Tibial nerve (tissue), 4 donors: ENCODE measurements around the gene MAB21L4. TPM values are rescaled to one million over a fixed set of nuclear protein-coding genes. Genes with fewer than 3 reads are reported as not detected.
A peak's percentile ranks its signal among the peaks of the same experiment; 100 is the strongest.

Experiments
- DNase-seq, 2 donors: peaks; one replicate each; pipeline ENCODE4 v3.0.0-alpha.2; 2019; ENCODE audit warnings: low spot score in 2 of 2
- H3K27ac ChIP-seq, 4 donors: fragments of 200-600 bp; sonication (generic) in 3 of 4; one replicate each; pipeline ENCODE4 v1.5.1; 2017 to 2019; ENCODE audit warnings: mild to moderate bottlenecking in 1 of 4
- H3K27me3 ChIP-seq, 2 donors: fragments of 200-600 bp; sonication (generic) in 1 of 2; one replicate each; pipeline versions ENCODE4 v1.5.1 to v1.6.0; 2017 to 2019
- H3K36me3 ChIP-seq, 3 donors: fragments of 200-600 bp; sonication (generic); one replicate each; pipeline ENCODE4 v1.5.1; 2018 to 2019
- H3K4me1 ChIP-seq, 4 donors: fragments of 200-600 bp; sonication (generic) in 3 of 4; one replicate each; pipeline ENCODE4 v1.5.1; 2017 to 2019
- H3K4me3 ChIP-seq, 4 donors: fragments of 200-600 bp; sonication (generic) in 3 of 4; one replicate each; pipeline ENCODE4 v1.5.1; 2017 to 2019; ENCODE audit warnings: mild to moderate bottlenecking in 1 of 4, moderate library complexity in 1 of 4
- H3K9me3 ChIP-seq, 4 donors: fragments of 200-600 bp; sonication (generic) in 3 of 4; one replicate each; pipeline ENCODE4 v1.5.1; 2017 to 2019
- CTCF ChIP-seq, 5 experiments: fragments of 200-600 bp in 3 of 5; fragments of 450-650 bp in 2 of 5; sonication (generic) in 3 of 5; IDR thresholded peaks; one replicate each; pipeline ENCODE4 v1.5.1; 2016 to 2019; ENCODE audit warnings: antibody characterized with exemption in 5 of 5, mild to moderate bottlenecking in 3 of 5, moderate library complexity in 2 of 5
- EP300 ChIP-seq, 2 donors: sonication (generic); formaldehyde crosslinking; IDR thresholded peaks; one replicate each; pipeline ENCODE4 v1.6.1; 2017; ENCODE audit warnings: antibody characterized with exemption in 2 of 2, mild to moderate bottlenecking in 1 of 2
- POLR2A ChIP-seq, 2 donors: fragments of 450-650 bp; IDR thresholded peaks; one replicate each; pipeline ENCODE4 v1.6.1; 2017; ENCODE audit warnings: antibody characterized with exemption in 2 of 2, mild to moderate bottlenecking in 2 of 2, moderate library complexity in 2 of 2
- WGBS, 2 donors: methylation state at CpG; one replicate each; pipeline ENCODE4 v1.1.5; 2018; 5-methylcytosine and 5-hydroxymethylcytosine counted together
- total RNA-seq, 4 donors: library from RNA; depleted of rRNA; stranded (reverse); fragments of >200 nt; gene quantifications; one replicate each; pipeline ENCODE4 v1.1.0, GENCODE V29; 2016

Gene MAB21L4
- total RNA-seq, 4 donors from 2014 or later, result not detected

GRCh38 chr2:240933048-240933965, 37.4 kb upstream of the MAB21L4 start:
- 81 to 88% methylated on average over 23 to 24 of the region's 30 CpGs for WGBS, 2 donors
- H3K4me1 ChIP-seq, result no peaks in the 10 kb centered on the region
- no peaks in the 10 kb centered on the region for H3K36me3 ChIP-seq
- no peaks in the 10 kb centered on the region for H3K27me3 ChIP-seq
- H3K4me3 ChIP-seq, result peak overlapping the region in 1 of 4 donors; percentile 1
- peaks cover 0 to 29% (median 4%) of the 10 kb centered on the region in 4 donors for H3K9me3 ChIP-seq
- H3K27ac ChIP-seq, result no peak overlapping the region
- DNase-seq, result peak; percentile 3 to 11
- TF ChIP-seq CTCF (IDR thresholded peaks at IDR 0.05) (no peak), EP300 (IDR thresholded peaks at IDR 0.05) (no peak), POLR2A (IDR thresholded peaks at IDR 0.05) (no peak)

- peaks cover 0 to 28% (median 4%) of the 10 kb centered on the region in 4 donors for H3K9me3 ChIP-seq
- DNase-seq, result no peak
- no peaks in the 10 kb centered on the region for H3K4me1 ChIP-seq
- no peak overlapping the region for H3K4me3 ChIP-seq
- H3K27me3 ChIP-seq, result no peaks in the 10 kb centered on the region
- H3K27ac ChIP-seq, result no peak overlapping the region
- 87 to 88% methylated on average over 4 to 11 of the region's 11 CpGs for WGBS, 2 donors
- TF ChIP-seq CTCF (IDR thresholded peaks at IDR 0.05), result no peak
- TF ChIP-seq POLR2A (IDR thresholded peaks at IDR 0.05), result no peak
- TF ChIP-seq EP300 (IDR thresholded peaks at IDR 0.05), result no peak
- no peaks in the 10 kb centered on the region for H3K36me3 ChIP-seq
Measured at GRCh38 chr2:240932724-240933047, 36.7 kb upstream of the MAB21L4 start.

GRCh38 chr2:240932001-240932723, 36.2 kb upstream of the MAB21L4 start:
- DNase-seq, result peak in 1 of 2 donors; percentile 8
- Histone ChIP-seq H3K9me3 (peaks cover 0 to 28% (median 2%) of the 10 kb centered on the region in 4 donors), H3K27me3 (no peaks in the 10 kb centered on the region), H3K4me3 (no peak overlapping the region), H3K27ac (no peak overlapping the region), H3K36me3 (no peaks in the 10 kb centered on the region), H3K4me1 (no peaks in the 10 kb centered on the region)
- 86 to 89% methylated on average over 10 to 20 of the region's 21 CpGs for WGBS, 2 donors
- TF ChIP-seq CTCF (IDR thresholded peaks at IDR 0.05) (no peak), POLR2A (IDR thresholded peaks at IDR 0.05) (no peak), EP300 (IDR thresholded peaks at IDR 0.05) (no peak)

GRCh38 chr2:240931319-240931949, 35.5 kb upstream of the MAB21L4 start:
- DNase-seq, result peak; percentile 3 to 8
- no peaks in the 10 kb centered on the region for H3K4me1 ChIP-seq
- H3K9me3 ChIP-seq, result peaks cover 0 to 26% (median 1%) of the 10 kb centered on the region in 4 donors
- no peaks in the 10 kb centered on the region for H3K27me3 ChIP-seq
- H3K36me3 ChIP-seq, result no peaks in the 10 kb centered on the region
- H3K27ac ChIP-seq, result no peak overlapping the region
- WGBS, 2 donors, result 66 to 75% methylated on average over 6 to 9 of the region's 11 CpGs
- no peak overlapping the region for H3K4me3 ChIP-seq
- TF ChIP-seq POLR2A (IDR thresholded peaks at IDR 0.05) (no peak), CTCF (IDR thresholded peaks at IDR 0.05) (no peak), EP300 (IDR thresholded peaks at IDR 0.05) (no peak)
